Thoracic aorta (tissue), 2 donors: ENCODE measurements around the gene METTL21A. TPM values are rescaled to one million over a fixed set of nuclear protein-coding genes. Genes with fewer than 3 reads are reported as not detected.
A peak's percentile ranks its signal among the peaks of the same experiment; 100 is the strongest.

Experiments
- ATAC-seq: fragments of 150-250 bp; one replicate; pipeline ENCODE4 v1.8.0; 2017; ENCODE audit warnings: low read depth; ENCODE audit not compliant: insufficient number of reproducible peaks, low FRiP score
- DNase-seq: peaks from one replicate; pipeline ENCODE4 v3.0.0-alpha.2; 2020; ENCODE audit warnings: low spot score
- H3K27ac ChIP-seq, 2 donors: fragments of 200-600 bp; sonication (generic); 1 replicate in 1 of 2; 2 replicates in 1 of 2; pipeline ENCODE4 v1.5.1; 2016; ENCODE audit warnings: mild to moderate bottlenecking in 2 of 2, moderate library complexity in 2 of 2
- H3K27me3 ChIP-seq: fragments of 200-600 bp; sonication (generic); replicated peaks from 2 replicates; pipeline ENCODE4 v1.6.0; 2016; ENCODE audit warnings: mild to moderate bottlenecking; ENCODE audit not compliant: insufficient read depth
- H3K36me3 ChIP-seq: fragments of 200-600 bp; sonication (generic); one replicate; pipeline ENCODE4 v1.5.1; 2016
- H3K4me1 ChIP-seq, 2 donors: fragments of 200-600 bp; sonication (generic); 1 replicate in 1 of 2; 2 replicates in 1 of 2; pipeline versions ENCODE4 v1.5.1 to v1.6.0; 2016; ENCODE audit warnings: low read depth in 2 of 2, mild to moderate bottlenecking in 1 of 2; ENCODE audit not compliant: control insufficient read depth in 1 of 2
- H3K4me3 ChIP-seq: fragments of 200-600 bp; sonication (generic); 2 replicates; pipeline ENCODE4 v1.5.1; 2016; ENCODE audit warnings: mild to moderate bottlenecking
- H3K9me3 ChIP-seq: fragments of 200-600 bp; sonication (generic); 2 replicates; pipeline ENCODE4 v1.5.1; 2016
- CTCF ChIP-seq: fragments of 200-600 bp; sonication (generic); IDR thresholded peaks from one replicate; pipeline ENCODE4 v1.5.1; 2019; ENCODE audit warnings: antibody characterized with exemption
- total RNA-seq, 2 donors: library from RNA; depleted of rRNA; stranded (reverse); fragments of >200 nt; gene quantifications; one replicate each; pipeline versions ENCODE4 v1.1.0 to v1.2.3, GENCODE V29; 2016

The METTL21A gene
- total RNA-seq, 2 donors from 2014 or later, result 3.5 to 33.7 TPM

DNA sequence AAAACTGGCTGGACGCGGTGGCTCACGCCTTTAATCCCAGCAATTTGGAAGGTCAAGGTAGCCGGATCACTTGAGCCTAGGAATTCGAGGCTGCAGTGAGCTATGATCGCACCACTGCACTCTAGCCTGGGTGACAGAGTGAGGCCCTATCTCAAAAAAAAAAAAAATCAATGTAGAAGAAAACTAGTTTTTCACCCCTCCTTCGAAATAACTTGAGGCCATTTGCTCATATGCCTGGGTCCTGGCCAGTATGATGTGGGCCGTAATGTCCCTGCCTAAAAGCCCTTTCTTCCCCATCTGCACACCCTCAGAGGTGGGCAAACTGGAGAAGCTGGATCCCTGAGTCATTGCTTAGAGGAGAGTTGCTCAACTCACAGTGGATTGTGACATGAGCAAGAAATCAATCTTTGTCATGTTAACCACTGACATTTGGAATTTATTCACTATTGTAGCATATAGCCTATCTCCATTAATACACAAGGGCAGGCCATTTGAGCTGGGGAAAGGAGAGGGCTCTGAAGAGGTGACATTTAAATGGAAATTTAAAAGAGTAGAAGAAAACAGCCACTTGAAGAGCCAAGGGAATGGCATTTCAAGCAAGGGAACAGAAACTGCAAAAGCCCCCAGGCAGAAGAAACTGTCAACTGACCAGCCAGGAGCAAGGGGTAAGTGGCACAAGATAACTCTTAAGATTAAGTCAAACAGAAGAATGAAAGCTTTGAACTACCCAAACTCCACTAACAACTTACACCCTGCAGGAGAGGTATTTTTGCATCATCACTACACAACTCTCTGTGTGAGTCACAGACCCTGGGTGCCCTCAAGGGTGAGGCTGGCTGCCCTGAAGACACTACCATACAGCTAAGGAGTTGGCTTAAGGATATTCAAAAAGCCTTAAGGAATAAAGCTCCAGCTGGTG, 7.6 kb upstream of the METTL21A start:
- ATAC-seq, result no peak

DNA sequence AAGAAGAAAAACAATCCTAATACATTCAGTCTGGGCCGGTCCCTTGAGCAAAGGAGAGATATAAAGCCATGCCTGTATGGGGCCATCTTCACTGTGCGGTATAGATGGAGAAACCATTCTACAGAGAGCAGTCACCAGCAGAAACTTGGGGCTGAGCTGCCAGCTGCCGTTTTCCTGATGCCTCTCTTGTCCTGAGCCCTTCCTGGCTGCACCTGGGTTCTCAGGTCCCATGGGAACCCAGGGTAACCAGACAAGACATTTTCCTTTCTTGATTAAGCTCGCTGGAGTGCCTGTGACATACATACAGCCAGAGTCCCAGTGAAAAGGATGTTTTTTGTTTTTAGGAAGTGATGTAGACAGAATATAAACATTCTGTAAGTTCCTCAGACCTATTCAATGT, 5.3 kb upstream of the METTL21A start:
- Histone ChIP-seq H3K4me1 (peaks cover 0 to 7% of the 10 kb centered on the region in 2 donors), H3K4me3 (no peak overlapping the region), H3K36me3 (no peaks in the 10 kb centered on the region), H3K27ac (no peak overlapping the region), H3K9me3 (no peaks in the 10 kb centered on the region), H3K27me3 (no peaks in the 10 kb centered on the region)
- ATAC-seq (no peak), DNase-seq (no peak)
- no peak for TF ChIP-seq CTCF

More for the DNA sequence above, 7.6 kb upstream of the METTL21A start:
- no peak overlapping the region for H3K4me3 ChIP-seq
- H3K36me3 ChIP-seq, result no peaks in the 10 kb centered on the region
- no peak overlapping the region for H3K27ac ChIP-seq
- H3K9me3 ChIP-seq, result no peaks in the 10 kb centered on the region
- no peaks in the 10 kb centered on the region for H3K27me3 ChIP-seq
- DNase-seq, result no peak
- no peak for TF ChIP-seq CTCF
- H3K4me1 ChIP-seq, result no peaks in the 10 kb centered on the region

- H3K4me1 ChIP-seq, result peaks cover 0 to 7% of the 10 kb centered on the region in 2 donors
- no peaks in the 10 kb centered on the region for H3K36me3 ChIP-seq
- H3K27ac ChIP-seq, result no peak overlapping the region
- TF ChIP-seq CTCF, result no peak
- no peaks in the 10 kb centered on the region for H3K27me3 ChIP-seq
- H3K4me3 ChIP-seq, result no peak overlapping the region
- DNase-seq (no peak), ATAC-seq (no peak)
- no peaks in the 10 kb centered on the region for H3K9me3 ChIP-seq
Observed at GRCh38 chr2:207629553-207629952, 4.4 kb upstream of the METTL21A start.

DNA sequence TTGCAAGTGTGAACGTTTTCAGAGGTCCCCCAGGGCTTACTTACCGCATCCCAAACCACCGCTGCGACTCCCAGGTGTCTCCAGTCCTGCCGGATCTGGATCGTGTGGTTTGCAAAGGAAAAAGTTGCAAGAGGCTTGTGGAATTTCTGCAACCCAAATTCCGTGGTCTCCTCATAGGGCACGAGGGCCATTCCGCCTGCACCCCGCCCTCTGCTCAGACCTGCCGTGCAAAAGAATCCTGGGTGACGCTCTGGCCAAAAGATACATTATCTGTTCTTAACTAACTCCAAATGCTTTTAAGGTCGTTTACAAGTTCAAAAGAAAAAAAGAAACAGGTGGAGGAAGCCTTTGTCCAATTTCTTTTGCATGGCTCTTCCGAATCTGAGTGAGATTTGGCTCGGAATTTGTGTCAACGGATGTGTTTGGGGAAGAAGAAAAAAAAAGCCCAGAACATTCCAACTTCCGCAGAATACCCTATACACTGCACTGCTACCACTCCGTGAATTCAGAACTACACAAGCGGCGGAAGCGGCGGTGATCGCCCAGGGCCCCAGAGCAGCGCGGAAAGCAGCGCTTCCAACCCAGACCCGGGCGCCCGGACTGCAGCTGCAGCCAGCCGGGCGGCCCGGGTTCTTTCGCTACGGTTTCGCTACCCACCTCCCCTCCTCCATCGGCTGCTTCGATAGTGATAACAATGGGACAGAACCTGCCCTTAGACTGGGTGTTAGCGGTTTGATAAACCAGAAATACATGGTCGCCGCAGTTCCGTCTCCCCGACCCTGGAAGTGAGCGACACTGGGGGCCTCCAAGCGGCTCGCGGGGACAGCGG, 795 bp downstream of the METTL21A start:
- DNase-seq, result no peak
- TF ChIP-seq CTCF, result no peak
- Histone ChIP-seq H3K27me3 (no peaks in the 10 kb centered on the region), H3K4me1 (peaks cover 0 to 26% of the 10 kb centered on the region in 2 donors), H3K4me3 (peak overlapping the region; percentile 98), H3K36me3 (peaks cover 3% of the 10 kb centered on the region), H3K9me3 (no peaks in the 10 kb centered on the region), H3K27ac (peak overlapping the region; percentile 86 to 91)
- ATAC-seq, result peak; percentile 7

- Histone ChIP-seq H3K9me3 (no peaks in the 10 kb centered on the region), H3K27me3 (no peaks in the 10 kb centered on the region), H3K27ac (no peak overlapping the region), H3K4me1 (peaks cover 0 to 24% of the 10 kb centered on the region in 2 donors), H3K4me3 (no peak overlapping the region), H3K36me3 (peaks cover 3% of the 10 kb centered on the region)
- ATAC-seq (no peak), DNase-seq (no peak)
- TF ChIP-seq CTCF, result no peak
Observed at GRCh38 chr2:207621501-207622039, 3.6 kb downstream of the METTL21A start.
